GM19455 (cell line): ENCODE results near the gene MUC22.
"Not testable (repeated sequence)": the region's sequence is repeated elsewhere in the genome, so short reads cannot be mapped to it uniquely, and the experiment has no call there.

Experiments
- ATAC-seq: cut with Tn5 transposase; IDR thresholded peaks from one replicate; pipeline ENCODE4 v1.9.1; 2021; ENCODE audit not compliant: unreplicated experiment

Gene MUC22

GRCh38 chr6:30997301-30997700 lies 13.0 kb upstream of the MUC22 start:
- ATAC-seq, result no peak

GRCh38 chr6:30998785-30999184 lies 11.5 kb upstream of the MUC22 start:
- no peak for ATAC-seq

- not testable (repeated sequence) for ATAC-seq
These were observed 10.0 kb upstream of the MUC22 start for GRCh38 chr6:31000067-31000860.

DNA sequence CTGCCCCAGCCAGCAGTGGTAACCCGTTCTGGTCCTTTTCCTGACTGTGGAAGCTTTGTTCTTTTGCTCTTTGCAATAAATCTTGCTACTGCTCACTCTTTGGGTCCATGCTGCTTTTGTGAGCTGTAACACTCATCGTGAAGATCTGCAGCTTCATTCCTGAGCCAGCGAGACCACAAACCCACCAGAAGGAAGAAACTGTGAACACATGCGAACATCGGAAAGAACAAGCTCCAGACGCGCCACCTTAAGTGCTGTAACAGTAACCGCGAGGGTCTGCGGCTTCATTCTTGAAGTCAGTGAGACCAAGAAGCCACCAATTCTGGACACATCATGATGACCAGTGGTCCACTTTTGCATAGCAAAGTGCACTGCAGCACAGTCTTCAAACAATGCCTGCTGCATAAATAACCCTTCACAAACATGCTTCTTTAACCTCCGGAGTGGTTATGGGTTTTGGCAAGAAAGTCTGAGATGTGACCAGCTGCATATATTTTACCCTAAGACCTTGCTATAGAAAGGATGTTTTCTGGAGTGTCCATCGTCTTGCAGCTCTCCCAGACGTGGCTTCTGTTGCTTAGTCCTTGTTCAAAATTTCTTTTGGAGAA lies 8.9 kb upstream of the MUC22 start:
- no peak for ATAC-seq

DNA sequence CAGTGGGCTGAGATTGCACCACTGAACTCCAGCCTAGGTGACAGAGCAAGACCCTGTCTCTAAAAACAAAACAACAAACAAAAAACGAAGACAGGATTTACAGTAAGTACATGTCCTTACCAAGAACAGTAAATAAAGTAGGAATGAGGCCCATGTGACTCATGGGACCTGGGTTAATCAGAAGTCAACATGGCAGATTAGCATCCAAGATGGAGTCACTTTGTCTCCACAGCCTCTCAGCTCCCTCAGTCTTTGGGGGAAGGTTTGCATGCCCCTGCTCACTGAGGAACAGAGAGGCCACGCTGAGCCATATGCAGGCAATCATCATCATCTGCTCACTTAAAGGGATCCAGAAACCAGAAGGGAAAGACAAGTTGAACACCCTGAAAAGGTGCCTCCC lies 7.8 kb upstream of the MUC22 start:
- ATAC-seq, result no peak

- ATAC-seq, result no peak
These were observed 5.5 kb upstream of the MUC22 start for GRCh38 chr6:31004794-31005193.

DNA sequence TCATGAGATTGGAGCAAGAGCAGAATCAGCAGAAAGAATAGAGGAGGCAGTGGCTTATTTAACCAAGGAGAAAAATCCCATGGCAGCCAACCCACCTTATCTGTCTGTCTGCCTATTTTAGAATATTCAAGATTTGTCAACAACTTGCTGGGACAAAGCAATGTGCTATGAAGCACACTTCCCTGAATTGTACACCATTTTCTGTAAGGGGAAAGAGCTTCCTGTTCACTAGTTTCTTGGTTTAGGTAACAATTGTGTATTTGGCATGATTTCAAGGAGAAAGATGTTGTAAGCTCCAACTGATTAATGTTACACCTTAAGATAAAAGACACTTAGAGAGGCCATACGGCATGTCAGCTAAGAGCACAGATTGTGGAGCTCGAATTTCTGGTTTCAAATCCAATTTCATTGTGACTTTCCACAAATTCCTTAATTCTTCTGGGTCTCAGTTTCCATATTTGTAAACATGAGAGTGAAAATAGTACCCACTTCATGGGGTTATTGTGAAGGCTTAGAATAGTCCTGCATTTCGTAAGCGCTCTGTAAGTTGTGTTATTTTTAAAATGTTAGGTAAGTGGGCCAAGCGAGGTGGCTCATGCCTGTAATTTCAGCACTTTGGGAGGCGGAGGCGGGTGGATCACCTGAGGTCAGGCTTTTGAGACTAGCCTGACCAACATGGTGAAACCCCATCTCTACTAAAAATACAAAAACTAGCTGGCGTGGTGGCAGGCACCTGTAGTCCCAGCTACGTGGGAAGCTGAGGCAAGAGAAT lies 4.8 kb upstream of the MUC22 start:
- ATAC-seq, result no peak

DNA sequence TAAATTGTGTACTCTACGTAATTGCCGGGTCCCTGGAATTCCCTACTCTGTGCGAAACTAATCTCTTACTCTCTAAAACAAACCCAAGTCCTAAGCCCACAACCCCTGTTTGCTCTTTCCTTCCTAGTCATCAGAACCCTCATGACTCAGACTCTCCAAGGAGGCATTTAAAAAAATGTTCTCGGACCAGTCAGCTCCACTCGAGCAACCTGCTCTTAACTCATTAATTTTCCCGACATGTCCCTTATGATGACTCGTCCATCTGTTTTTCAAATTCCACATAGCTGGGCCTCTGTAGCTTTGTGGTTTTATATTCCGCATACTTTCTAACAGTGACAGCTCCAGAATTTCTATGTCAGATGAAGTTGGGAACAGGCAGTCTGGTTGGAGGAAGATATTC lies 2.6 kb upstream of the MUC22 start:
- no peak for ATAC-seq

DNA sequence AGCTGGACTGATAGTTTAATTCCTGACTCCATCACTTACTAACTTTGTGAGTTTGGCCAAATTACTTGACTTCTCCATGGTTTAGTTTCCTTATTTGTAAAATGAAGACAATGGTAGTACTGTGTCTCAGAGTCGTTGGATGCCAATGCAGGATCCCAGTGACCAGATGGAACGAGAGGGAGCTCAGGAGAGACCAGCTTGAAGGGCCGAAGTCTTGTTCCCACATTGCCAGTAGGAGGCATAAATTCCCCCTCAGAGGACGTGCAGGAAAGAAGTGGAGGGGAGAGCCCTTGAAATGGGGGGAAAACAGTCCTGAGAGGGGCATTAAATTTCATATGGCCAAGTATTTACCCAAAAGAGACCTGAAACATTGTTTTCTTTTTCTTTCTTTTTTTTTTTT lies 2.1 kb upstream of the MUC22 start:
- no peak for ATAC-seq

- ATAC-seq, result no peak
These were observed 543 bp upstream of the MUC22 start for GRCh38 chr6:31009731-31010130.

- ATAC-seq, result no peak
These were observed 879 bp downstream of the MUC22 start for GRCh38 chr6:31011153-31011552.

DNA sequence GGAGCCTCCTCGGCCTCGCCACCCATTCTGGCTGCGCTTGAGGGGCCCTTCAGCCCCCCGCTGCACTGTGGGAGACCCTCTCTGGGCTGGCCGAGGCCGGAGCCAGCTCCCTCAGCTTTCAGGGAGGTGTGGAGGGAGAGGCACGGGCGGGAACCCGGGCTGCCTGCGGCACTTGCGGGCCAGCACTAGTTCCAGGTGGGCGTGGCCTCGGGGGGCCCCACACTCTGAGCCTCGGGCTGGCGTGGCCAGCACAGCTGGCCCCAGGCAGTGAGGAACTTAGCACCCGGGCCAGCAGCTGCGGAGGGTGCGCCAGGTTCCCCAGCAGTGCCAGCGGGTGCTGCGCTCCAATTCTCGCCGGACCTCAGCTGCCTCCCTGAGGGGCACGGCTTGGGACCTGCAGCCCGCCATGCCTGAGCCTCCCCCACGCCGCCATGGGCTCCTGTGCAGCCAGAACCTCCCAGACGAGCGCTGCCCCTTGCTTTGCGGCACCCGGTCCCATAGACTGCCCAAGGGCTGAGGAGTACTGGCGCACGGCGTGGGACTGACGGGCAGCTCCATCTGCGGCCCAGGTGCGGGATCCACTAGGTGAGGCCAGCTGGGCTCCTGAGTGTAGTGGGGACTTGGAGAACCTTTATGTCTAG lies 6.5 kb downstream of the MUC22 start:
- no peak for ATAC-seq

- not testable (repeated sequence) for ATAC-seq
These were observed 7.2 kb downstream of the MUC22 start for GRCh38 chr6:31017436-31017835.

- ATAC-seq, result no peak
These were observed 9.8 kb downstream of the MUC22 start for GRCh38 chr6:31020057-31020456.

DNA sequence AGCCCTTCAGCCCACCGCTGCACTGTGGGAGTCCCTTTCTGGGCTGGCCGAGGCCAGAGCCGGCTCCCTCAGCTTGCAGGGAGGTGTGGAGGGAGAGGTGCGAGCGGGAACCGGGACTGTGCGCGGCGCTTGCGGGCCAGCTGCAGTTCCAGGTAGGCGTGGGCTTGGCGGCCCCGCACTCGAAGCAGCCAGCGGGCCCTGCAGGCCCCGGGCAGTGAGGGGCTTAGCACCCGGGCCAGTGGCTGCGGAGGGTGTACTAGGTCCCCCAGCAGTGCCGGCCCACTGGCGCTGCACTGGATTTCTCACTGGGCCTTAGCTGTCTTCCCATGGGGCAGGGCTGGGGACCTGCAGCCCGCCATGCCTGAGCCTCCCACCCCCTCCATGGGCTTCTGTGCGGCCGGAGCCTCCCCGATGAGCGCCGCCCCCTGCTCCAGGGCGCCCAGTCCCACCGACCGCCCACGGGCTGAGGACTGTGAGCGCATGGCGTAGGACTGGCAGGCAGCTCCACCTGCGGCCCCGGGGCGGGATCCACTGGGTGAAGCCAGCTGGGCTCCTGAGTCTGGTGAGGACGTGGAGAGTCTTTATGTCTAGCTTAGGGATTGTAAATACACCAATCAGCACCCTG lies 10.5 kb downstream of the MUC22 start:
- not testable (repeated sequence) for ATAC-seq

DNA sequence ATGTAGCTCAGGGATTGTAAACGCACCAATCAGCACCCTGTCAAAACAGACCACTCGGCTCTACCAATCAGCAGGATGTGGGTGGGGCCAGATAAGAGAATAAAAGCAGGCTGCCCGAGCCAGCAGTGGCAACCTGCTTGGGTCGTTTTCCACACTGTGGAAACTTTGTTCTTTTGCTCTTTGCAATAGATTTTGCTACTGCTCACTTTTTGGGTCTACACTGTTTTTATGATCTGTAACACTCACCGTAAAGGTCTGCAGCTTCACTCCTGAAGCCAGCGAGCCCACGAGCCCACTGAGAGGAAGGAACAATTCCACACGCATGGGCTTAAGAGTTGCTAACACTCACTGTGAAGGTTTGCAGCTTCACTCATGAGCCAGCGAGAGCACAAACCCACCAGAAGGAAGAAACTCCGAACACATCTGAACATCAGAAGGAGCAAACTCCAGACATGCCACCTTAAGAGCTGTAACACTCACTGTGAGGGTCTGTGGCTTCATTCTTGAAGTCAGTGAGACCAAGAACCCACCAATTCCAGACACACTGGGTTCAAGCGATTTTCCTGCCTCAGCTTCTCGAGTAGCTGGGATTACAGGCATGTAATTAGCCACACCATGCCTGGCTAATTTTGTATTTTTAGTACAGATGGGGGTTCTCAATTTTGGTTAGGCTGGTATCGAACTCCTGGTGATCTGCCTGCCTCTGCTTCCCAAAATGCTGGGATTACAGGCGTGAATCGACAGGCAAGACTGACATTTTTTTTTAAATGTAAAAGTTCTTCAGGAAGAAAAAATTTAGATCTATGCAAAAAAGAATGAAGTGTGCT lies 11.6 kb downstream of the MUC22 start:
- not testable (repeated sequence) for ATAC-seq

GRCh38 chr6:31025595-31025994 lies 15.3 kb downstream of the MUC22 start:
- no peak for ATAC-seq

DNA sequence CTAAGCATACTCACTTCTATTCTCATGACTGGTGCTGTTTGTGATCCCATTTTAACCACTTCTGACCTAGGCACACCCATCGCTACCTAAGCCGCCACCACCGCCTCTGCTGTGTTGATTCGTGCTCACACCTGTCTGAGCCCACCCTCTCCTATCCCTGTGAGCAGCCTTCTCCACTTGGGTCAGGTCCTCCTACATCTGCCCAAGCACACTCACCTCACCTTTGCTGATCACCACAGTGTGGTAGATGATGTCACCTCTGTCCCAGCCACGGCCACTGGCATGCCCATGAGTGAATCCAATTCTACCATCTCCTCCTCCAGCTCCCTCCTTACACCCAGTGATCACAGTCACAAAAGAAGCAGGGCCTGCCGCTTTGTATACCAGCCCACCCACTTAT lies 20.8 kb downstream of the MUC22 start:
- ATAC-seq, result no peak

GRCh38 chr6:31033075-31033474 lies 22.8 kb downstream of the MUC22 start:
- ATAC-seq, result no peak

DNA sequence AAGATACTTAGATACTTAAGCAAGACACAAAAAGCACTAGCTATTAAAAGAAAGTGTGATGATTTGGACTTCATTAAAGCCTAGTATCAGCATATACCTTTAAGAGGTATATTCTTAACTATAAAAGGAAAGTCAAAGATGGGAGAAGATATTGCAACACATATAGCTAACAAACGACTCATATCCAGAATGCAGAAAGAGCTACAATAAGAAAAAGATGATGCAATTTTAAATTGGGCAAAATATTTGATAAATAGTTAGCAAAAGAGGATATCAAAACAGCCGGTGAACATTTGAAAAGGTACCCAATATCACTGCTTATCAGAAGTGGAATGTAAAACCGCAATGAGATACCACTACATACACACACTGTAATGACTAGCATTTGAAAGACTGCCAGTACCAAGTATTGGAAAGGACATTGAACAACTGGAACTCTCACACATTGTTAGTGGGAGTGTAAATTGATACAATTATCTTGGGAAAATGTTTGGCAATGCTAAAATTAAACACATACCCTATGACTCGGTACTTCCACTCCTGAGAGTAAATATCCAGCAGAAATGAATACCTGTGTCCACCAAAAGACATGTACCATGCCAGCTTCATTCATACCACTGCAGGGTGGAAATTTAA lies 25.7 kb downstream of the MUC22 start:
- no peak for ATAC-seq
